ENCODE measurements around the gene ZBBX. TPM values are rescaled to one million over a fixed set of nuclear protein-coding genes. Genes with fewer than 3 reads are reported as not detected.

ZBBX gene
- total and polyA plus RNA-seq, 4 donors = not detected

Other genes starting within 250 kb of the ZBBX start
- gene SERPINI2, start 93.7 kb upstream of the ZBBX start, total RNA-seq = not detected
- not detected for gene SERPINI2, start 93.7 kb upstream of the ZBBX start, polyA plus RNA-seq